ENCODE data around the gene DGKD. TPM values are rescaled to one million over a fixed set of nuclear protein-coding genes. Genes with fewer than 3 reads are reported as not detected.

The DGKD gene
- total RNA-seq, 1 donor from 2014 or later: 86.7 TPM

DNA sequence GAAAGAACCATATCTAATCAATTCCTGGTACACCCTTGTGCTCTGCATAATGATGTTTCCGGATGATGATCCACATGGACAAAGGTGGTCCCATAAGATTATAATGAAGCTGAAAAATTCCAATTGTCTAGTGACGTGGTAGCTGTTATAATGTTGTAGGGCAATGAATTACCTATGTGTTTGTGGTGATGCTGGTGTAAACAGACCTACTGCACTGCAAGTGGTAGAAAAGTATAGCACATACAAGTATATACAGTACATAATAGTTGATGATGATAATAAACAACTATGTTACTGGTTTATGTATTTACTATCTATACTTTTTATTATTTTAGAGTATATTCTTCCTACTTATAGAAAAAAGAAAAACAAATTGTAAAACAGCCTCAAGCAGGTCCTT is 8.4 kb downstream of the DGKD start:
- TF ChIP-seq, protein P1, sequence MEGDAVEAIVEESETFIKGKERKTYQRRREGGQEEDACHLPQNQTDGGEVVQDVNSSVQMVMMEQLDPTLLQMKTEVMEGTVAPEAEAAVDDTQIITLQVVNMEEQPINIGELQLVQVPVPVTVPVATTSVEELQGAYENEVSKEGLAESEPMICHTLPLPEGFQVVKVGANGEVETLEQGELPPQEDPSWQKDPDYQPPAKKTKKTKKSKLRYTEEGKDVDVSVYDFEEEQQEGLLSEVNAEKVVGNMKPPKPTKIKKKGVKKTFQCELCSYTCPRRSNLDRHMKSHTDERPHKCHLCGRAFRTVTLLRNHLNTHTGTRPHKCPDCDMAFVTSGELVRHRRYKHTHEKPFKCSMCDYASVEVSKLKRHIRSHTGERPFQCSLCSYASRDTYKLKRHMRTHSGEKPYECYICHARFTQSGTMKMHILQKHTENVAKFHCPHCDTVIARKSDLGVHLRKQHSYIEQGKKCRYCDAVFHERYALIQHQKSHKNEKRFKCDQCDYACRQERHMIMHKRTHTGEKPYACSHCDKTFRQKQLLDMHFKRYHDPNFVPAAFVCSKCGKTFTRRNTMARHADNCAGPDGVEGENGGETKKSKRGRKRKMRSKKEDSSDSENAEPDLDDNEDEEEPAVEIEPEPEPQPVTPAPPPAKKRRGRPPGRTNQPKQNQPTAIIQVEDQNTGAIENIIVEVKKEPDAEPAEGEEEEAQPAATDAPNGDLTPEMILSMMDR (IDR thresholded peaks at IDR 0.05): no peak
- H3K9me3 ChIP-seq: no peaks in the 10 kb centered on the region
- H3K27ac ChIP-seq: no peak overlapping the region
- intact Hi-C loops (cut with DNase I): no loop called here
- ATAC-seq (no peak), DNase-seq (no peak)
- no peaks in the 10 kb centered on the region for H3K27me3 ChIP-seq
- H3K36me3 ChIP-seq: no peaks in the 10 kb centered on the region
- no peaks in the 10 kb centered on the region for H3K4me1 ChIP-seq
- no peak overlapping the region for H3K4me3 ChIP-seq

DNA sequence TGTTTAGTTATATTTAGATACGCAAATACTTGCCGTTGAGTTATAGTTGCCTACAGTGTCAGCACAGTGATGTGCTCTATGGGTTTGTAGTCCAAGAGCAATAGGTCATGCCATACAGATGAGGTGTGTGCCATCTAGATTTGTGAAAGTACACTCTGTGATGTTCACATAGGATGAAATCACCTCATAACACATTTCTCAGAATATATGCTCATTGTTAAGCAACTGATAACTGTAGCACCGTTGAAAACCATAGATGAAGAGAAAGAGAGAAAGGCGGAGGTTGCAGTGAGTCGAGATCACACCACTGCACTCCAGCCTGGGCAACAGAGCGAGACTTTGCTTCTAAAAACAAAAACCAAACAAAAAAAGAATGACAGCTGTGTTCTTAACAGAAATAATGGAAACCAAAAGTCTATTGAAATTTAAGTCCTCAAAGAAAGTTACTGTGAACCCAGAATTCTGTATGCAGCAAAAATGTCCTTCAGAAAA is 9.5 kb downstream of the DGKD start:
- Histone ChIP-seq H3K4me1 (peaks cover under 1% of the 10 kb centered on the region), H3K36me3 (no peaks in the 10 kb centered on the region), H3K9me3 (no peaks in the 10 kb centered on the region), H3K27me3 (no peaks in the 10 kb centered on the region), H3K27ac (no peak overlapping the region), H3K4me3 (no peak overlapping the region)
- ATAC-seq (no peak), DNase-seq (no peak)
- TF ChIP-seq, protein P1 (IDR thresholded peaks at IDR 0.05): no peak
- intact Hi-C loops (cut with DNase I): no loop called here

DNA sequence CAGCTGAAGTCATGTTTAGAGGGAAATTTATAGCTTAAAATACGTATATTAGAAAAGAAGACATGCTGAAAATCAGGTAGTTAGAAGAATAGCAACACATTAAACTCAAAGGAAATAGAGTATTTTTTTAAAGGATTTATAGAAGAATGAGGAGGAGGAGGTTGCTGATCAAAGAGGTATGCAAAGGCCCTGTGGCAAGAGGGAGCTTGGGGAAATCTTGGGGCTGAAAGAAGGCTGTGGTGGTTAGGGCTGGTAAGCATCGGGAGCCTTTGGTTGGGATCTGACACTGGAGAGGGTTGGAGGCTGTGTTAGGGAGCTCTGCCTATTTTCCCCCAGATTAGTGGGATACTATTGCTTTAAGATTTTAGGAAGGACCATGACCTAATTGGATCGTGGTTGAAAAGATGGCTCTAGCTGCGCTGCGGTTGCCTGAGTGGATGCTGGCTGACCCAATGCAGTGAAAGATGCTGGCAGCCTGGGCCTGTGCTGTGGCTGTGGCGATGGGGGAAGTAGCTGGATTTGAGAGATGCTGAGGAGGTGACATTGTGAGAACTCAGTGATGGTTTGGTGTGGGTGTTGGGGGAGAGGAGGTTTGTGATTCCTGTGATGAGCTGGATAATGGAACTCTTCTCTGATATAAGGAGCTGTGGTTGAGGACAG is 11.7 kb downstream of the DGKD start:
- ATAC-seq (no peak), DNase-seq (no peak)
- Histone ChIP-seq H3K9me3 (no peaks in the 10 kb centered on the region), H3K4me3 (no peak overlapping the region), H3K36me3 (no peaks in the 10 kb centered on the region), H3K27ac (no peak overlapping the region), H3K4me1 (peaks cover 15% of the 10 kb centered on the region), H3K27me3 (no peaks in the 10 kb centered on the region)
- TF ChIP-seq, protein P1 (IDR thresholded peaks at IDR 0.05): no peak
- intact Hi-C loops (cut with DNase I): no loop called here

DNA sequence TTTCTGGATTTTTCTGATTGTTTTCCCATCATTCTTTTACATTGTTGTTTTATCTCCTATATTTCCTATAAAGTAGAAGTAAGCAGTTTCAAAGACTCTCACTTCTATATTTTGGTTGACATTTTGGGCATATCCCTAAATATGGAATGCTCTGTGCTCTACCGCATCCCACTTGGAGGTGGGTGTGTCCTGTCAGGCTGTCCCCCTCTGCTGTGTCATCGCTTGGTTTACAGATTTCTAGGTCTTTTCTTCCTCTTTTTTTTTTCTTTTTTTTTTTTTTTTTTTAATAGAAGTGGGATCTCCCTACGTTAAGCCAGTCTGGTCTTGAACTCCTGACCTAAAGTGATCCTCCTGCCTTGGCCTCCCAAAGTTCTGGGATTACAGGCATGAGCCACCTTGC is 13.3 kb downstream of the DGKD start:
- ATAC-seq (no peak), DNase-seq (no peak)
- Histone ChIP-seq H3K9me3 (no peaks in the 10 kb centered on the region), H3K27ac (no peak overlapping the region), H3K4me3 (no peak overlapping the region), H3K36me3 (no peaks in the 10 kb centered on the region), H3K27me3 (no peaks in the 10 kb centered on the region), H3K4me1 (peaks cover 15% of the 10 kb centered on the region)
- TF ChIP-seq, protein P1 (IDR thresholded peaks at IDR 0.05): no peak
- intact Hi-C loops (cut with DNase I): no loop called here

DNA sequence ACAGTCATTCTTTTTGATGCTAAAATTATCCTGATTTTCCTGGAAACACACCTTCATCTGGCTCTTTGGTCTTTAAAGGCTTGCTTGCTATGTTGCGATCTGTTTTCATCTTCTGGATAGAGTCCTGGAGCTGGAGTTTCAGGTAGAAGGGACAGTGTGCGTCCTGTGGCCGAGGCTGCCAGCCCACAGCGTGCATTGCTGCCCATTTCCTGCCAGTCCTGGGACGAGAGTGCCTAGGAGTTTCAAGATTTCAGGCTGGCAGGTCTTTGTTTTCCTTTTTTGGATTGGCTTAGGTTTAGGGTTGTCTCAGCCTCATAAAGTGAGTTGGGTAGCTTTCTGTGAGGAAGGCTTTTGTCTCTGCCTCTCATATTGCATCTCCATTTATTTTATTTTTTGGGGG is 14.5 kb downstream of the DGKD start:
- intact Hi-C loops (cut with DNase I): no loop called here
- TF ChIP-seq, protein P1 (IDR thresholded peaks at IDR 0.05): no peak
- peaks cover 15% of the 10 kb centered on the region for H3K4me1 ChIP-seq
- H3K9me3 ChIP-seq: no peaks in the 10 kb centered on the region
- no peaks in the 10 kb centered on the region for H3K36me3 ChIP-seq
- DNase-seq: no peak
- no peak overlapping the region for H3K27ac ChIP-seq
- no peak overlapping the region for H3K4me3 ChIP-seq
- peak; percentile 36 for ATAC-seq
- H3K27me3 ChIP-seq: no peaks in the 10 kb centered on the region
